ENCODE results near the gene PPFIA3. TPM values are rescaled to one million over a fixed set of nuclear protein-coding genes. Genes with fewer than 3 reads are reported as not detected.

Gene PPFIA3
- total and polyA plus RNA-seq, 2 experiments from 2014 or later = 25.4 to 29.7 TPM

DNA sequence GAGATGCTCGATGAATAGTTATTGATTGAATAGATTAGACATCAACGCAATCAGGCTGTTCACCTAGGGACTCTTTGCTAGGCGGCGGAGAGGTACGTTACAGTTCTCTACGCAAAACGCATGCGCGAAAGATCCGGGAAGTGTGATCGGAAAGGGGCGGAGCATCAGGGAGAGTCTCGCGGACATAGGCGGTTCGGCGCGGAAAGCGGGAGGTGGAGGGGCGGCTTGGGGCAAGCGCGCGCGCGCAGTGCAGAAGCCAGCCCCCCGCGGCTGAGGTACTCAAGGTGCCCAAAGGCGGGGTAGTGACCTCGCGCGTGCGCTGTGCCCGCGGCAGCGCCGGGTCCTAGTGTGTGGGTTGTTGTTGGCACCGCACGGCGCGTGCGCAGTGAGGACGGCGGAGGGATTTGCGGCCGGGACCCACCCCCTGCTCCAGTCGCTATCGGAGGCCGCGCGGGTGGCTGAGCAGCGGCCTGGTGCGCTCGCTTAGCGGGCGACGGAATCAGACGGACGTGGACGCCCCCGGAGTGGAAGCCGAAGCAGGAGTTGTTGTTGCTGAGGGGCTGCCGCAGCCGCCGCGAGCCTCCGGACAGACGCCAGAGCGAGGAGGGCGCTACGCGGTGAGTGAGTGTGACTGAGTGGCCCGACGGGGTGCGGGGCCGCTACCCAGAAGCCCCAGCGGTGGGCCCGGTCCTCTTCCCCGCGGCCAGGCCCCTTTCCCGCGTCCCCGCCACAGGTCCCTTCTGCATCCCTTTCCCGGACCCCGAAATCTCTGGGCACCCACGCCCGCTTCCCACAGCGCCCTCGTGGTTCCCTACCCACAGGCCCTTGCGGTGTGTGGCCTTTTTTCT lies 34.1 kb upstream of the PPFIA3 start, which contains the start of gene SNRNP70 (continued):
- TF ChIP-seq, protein P1, sequence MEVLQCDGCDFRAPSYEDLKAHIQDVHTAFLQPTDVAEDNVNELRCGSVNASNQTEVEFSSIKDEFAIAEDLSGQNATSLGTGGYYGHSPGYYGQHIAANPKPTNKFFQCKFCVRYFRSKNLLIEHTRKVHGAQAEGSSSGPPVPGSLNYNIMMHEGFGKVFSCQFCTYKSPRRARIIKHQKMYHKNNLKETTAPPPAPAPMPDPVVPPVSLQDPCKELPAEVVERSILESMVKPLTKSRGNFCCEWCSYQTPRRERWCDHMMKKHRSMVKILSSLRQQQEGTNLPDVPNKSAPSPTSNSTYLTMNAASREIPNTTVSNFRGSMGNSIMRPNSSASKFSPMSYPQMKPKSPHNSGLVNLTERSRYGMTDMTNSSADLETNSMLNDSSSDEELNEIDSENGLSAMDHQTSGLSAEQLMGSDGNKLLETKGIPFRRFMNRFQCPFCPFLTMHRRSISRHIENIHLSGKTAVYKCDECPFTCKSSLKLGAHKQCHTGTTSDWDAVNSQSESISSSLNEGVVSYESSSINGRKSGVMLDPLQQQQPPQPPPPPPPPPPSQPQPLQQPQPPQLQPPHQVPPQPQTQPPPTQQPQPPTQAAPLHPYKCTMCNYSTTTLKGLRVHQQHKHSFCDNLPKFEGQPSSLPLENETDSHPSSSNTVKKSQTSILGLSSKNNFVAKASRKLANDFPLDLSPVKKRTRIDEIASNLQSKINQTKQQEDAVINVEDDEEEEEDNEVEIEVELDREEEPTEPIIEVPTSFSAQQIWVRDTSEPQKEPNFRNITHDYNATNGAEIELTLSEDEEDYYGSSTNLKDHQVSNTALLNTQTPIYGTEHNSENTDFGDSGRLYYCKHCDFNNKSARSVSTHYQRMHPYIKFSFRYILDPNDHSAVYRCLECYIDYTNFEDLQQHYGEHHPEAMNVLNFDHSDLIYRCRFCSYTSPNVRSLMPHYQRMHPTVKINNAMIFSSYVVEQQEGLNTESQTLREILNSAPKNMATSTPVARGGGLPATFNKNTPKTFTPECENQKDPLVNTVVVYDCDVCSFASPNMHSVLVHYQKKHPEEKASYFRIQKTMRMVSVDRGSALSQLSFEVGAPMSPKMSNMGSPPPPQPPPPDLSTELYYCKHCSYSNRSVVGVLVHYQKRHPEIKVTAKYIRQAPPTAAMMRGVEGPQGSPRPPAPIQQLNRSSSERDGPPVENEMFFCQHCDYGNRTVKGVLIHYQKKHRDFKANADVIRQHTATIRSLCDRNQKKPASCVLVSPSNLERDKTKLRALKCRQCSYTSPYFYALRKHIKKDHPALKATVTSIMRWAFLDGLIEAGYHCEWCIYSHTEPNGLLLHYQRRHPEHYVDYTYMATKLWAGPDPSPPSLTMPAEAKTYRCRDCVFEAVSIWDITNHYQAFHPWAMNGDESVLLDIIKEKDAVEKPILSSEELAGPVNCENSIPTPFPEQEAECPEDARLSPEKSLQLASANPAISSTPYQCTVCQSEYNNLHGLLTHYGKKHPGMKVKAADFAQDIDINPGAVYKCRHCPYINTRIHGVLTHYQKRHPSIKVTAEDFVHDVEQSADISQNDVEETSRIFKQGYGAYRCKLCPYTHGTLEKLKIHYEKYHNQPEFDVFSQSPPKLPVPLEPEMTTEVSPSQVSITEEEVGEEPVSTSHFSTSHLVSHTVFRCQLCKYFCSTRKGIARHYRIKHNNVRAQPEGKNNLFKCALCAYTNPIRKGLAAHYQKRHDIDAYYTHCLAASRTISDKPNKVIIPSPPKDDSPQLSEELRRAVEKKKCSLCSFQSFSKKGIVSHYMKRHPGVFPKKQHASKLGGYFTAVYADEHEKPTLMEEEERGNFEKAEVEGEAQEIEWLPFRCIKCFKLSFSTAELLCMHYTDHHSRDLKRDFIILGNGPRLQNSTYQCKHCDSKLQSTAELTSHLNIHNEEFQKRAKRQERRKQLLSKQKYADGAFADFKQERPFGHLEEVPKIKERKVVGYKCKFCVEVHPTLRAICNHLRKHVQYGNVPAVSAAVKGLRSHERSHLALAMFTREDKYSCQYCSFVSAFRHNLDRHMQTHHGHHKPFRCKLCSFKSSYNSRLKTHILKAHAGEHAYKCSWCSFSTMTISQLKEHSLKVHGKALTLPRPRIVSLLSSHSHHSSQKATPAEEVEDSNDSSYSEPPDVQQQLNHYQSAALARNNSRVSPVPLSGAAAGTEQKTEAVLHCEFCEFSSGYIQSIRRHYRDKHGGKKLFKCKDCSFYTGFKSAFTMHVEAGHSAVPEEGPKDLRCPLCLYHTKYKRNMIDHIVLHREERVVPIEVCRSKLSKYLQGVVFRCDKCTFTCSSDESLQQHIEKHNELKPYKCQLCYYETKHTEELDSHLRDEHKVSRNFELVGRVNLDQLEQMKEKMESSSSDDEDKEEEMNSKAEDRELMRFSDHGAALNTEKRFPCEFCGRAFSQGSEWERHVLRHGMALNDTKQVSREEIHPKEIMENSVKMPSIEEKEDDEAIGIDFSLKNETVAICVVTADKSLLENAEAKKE (CRISPR knock-in tag; IDR thresholded peaks at IDR 0.05) = no peak
- TF ChIP-seq STAT1 (IDR thresholded peaks at IDR 0.05; ENCODE audit: unreplicated experiment) = no peak
- TF ChIP-seq POLR2AphosphoS5 (IDR thresholded peaks at IDR 0.05; ENCODE audit: low read depth) = peak; percentile 88
- TF ChIP-seq JUNB (IDR thresholded peaks at IDR 0.05; ENCODE audit: unreplicated experiment) = no peak

DNA sequence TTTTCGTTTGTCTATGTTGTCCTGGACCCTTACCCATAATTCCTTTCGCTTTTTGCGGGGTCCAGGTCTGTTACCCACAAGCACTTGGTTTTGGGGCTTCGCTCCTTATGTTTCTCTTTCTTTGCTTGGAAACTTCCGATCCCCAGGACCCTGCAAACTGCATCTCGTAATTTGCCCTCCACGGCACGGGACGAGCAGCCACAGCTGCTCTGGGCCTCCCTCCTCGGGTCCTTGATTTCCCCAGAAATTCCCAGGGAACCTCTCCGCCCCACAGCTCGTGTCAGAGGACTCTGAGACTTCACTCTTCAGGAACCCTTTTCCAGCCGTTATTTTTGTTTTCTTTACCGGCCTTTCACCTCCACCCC lies 33.5 kb upstream of the PPFIA3 start:
- peaks cover 49% of the 10 kb centered on the region for H3K79me2 ChIP-seq (replicated peaks; ENCODE audit: insufficient read depth)
- peak overlapping the region; percentile 96 for H3K27ac Mint-ChIP-seq
- H3K36me3 Mint-ChIP-seq (ENCODE audit: low read depth) = peaks cover 44% of the 10 kb centered on the region
- H2AFZ ChIP-seq = peak overlapping the region; percentile 94
- H3K4me2 ChIP-seq = peak overlapping the region; percentile 89
- H3F3A ChIP-seq (replicated peaks; ENCODE audit: low read depth) = peaks cover 19% of the 10 kb centered on the region
- ATAC-seq = peak; percentile 18
- peak overlapping the region; percentile 86 for H3K4me3 ChIP-seq
- peaks cover 35% of the 10 kb centered on the region for H3K36me3 ChIP-seq (ENCODE audit: insufficient read depth)
- H3K27ac ChIP-seq (ENCODE audit: low read depth) = peak overlapping the region; percentile 93
- no peaks in the 10 kb centered on the region for H3K27me3 ChIP-seq (ENCODE audit: insufficient read depth)
- peaks cover 16% of the 10 kb centered on the region for H3K4me1 Mint-ChIP-seq
- H3K9me2 ChIP-seq (ENCODE audit: insufficient read depth) = no peaks in the 10 kb centered on the region
- H3K27me3 Mint-ChIP-seq (ENCODE audit: insufficient read depth, low read depth, poor library complexity) = peaks cover 14% of the 10 kb centered on the region
- DNase-seq (ENCODE audit: low spot score) = no peak
- peaks cover 13% of the 10 kb centered on the region for H3K4me1 ChIP-seq (ENCODE audit: insufficient read depth)
- peak overlapping the region; percentile 98 for H3K4me3 Mint-ChIP-seq
- H4K20me1 ChIP-seq (replicated peaks; ENCODE audit: insufficient read depth) = peaks cover 38% of the 10 kb centered on the region
- H3K9me3 Mint-ChIP-seq = peaks cover 3% of the 10 kb centered on the region; the same call in 2 of the 3 replicates
- TF ChIP-seq NANOG (IDR thresholded peaks at IDR 0.05; ENCODE audit: borderline replicate concordance) (no peak), EZH2phosphoT487 (IDR thresholded peaks at IDR 0.05; ENCODE audit: unreplicated experiment) (no peak), EZH2 (IDR thresholded peaks at IDR 0.05; ENCODE audit: low read depth, unreplicated experiment) (no peak), STAT1 (IDR thresholded peaks at IDR 0.05; ENCODE audit: unreplicated experiment) (no peak), ZNF331 (CRISPR knock-in tag; IDR thresholded peaks at IDR 0.05; ENCODE audit: low read depth) (no peak)
- TF ChIP-seq, protein P2, sequence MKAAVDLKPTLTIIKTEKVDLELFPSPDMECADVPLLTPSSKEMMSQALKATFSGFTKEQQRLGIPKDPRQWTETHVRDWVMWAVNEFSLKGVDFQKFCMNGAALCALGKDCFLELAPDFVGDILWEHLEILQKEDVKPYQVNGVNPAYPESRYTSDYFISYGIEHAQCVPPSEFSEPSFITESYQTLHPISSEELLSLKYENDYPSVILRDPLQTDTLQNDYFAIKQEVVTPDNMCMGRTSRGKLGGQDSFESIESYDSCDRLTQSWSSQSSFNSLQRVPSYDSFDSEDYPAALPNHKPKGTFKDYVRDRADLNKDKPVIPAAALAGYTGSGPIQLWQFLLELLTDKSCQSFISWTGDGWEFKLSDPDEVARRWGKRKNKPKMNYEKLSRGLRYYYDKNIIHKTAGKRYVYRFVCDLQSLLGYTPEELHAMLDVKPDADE (IDR thresholded peaks at IDR 0.05) = no peak
